HG03469 (cell line): Measurements from ENCODE around the gene KCNQ5.

ENCODE experiments used
- ATAC-seq: cut with Tn5 transposase; IDR thresholded peaks from one replicate; pipeline ENCODE4 v1.9.1; 2021; ENCODE audit warnings: mild to moderate bottlenecking, moderate library complexity, moderate number of reproducible peaks; ENCODE audit not compliant: unreplicated experiment

KCNQ5 gene

DNA sequence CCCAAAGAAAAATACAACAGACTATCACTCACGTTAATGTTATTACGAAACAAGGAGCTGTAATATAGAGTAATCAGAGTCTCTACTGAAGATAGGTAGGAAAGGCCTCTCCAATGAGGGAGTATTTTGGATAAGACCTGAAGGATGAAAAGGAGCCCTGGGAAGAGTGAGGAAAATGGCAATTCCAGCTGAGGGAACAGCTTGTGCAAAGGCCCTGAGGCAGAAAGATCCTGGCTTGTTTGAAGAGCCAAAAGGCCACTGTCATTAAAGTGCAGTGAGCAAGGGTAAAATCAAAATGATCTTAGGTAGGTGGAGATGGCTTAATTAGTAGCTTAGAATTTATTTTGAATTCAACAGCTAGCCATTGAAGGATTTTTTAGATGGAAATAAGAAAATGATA is 464.9 kb downstream of the KCNQ5 start:
- ATAC-seq: no peak

DNA sequence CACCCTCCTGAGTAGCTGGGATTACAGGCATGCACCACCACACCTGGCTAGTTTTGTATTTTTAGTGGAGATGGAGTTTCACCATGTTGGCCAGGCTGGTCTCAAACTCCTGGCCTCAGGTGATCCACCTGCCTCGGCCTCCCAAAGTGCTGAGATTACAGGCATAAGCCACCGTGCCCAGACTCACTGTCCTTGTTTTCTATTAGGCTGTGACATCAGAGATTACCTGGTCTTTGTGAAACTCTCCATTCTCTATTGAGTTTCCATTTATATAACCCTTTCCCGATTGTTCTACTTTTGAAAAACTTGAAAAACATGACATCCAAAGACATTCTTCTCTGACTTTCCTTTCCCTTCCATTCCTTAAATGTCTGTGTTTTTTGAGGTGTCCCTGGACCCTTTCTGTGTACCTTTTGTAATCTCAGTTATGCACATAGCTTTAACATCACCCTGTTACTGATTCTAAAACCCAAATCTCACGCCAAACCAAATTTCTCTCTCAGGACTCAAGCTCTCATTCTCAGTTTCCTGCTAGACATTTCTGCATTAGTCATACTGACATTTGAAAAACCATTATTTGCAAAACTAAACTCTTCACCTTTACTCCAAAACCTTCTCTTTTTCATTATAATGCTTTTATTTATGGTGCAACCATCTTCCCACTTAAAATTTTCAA is 466.4 kb downstream of the KCNQ5 start:
- ATAC-seq: peak; percentile 71

DNA sequence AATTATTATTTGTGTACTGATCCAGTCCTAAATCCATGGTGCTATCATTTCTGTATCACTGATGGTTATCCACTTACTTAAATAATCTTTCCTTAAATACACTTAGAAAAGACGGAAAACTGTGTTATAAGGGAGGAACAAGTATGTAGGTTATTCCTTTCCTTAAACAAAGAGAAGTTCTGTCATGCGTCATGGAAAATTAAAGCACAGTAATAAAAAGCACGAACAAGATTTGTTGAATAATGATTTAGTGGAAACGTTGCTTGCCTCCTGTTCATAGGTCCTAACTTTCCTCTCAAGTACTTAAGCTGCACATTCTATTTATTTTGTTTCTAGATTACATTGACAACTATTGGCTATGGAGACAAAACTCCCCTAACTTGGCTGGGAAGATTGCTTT is 483.1 kb downstream of the KCNQ5 start:
- no peak for ATAC-seq

DNA sequence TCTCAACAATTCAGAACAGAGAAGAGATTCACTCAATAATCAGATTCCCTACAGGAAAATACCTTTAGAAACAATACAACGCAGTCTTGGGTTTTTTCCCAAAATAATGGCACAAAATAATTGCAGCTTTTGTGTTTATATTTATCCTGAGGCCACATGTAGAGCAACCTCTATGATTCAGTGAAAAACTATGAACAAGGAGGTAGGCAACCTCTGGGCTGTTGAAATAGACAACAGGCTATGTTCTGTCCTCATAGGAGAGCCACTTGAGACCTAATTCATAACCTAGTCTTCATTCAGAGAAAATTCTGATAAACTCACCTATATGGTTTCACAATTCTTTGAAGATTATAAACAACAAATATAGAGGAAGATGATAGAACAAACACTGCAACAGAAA is 485.2 kb downstream of the KCNQ5 start:
- no peak for ATAC-seq

DNA sequence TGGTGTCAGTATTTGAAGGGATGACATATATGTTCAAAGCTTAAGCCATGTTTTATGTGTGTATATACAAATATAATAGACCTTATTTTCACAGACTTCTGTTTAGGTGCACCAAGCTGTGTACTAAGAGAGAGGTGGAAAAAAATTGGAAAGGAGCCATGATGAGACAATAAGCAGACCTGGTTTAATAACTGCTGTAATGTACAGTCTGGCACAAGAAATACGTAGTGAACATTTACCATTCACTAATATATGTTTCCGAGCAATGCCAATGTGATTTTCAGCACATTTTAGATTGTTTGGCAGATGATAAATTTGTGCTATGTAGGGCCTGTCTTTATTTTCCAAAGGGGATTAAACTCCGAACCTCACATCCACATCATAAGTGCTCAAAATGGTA is 487.1 kb downstream of the KCNQ5 start:
- no peak for ATAC-seq

DNA sequence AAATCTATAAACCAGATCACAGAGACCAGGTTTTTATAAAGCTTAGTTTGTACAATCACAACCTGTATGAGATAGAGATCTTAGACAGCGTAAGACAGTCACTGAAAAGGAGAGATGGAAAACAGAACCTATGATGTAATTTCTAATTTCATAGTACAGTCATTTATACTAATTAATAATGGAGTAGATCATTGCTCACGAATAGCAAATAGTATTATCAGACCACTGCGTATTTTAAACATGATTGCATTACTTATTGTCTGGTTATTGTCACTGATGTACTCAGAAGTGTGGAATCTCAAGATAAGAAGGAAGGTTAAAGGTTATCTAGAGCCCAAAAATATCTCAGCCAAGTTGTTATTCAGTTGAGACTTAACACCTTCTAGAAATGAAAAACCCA is 487.8 kb downstream of the KCNQ5 start:
- ATAC-seq: no peak

DNA sequence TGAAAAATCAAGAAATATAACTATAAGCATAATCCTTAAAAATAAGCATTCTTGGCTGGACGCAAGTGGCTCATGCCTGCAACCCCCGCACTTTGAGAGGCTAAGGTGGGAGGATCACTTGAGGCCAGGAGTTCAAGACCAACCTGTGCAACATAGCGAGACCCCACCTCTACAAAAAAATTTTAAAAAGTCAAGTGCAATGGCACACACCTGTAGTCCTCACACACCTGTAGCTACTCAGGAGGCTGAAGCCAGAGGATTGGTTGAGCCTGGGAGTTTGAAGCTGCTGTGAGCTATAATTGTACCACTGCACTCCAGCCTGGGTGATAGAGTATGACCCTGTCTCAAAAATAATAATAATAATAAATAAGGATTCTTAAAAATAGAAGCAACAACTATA is 494.5 kb downstream of the KCNQ5 start:
- no peak for ATAC-seq

DNA sequence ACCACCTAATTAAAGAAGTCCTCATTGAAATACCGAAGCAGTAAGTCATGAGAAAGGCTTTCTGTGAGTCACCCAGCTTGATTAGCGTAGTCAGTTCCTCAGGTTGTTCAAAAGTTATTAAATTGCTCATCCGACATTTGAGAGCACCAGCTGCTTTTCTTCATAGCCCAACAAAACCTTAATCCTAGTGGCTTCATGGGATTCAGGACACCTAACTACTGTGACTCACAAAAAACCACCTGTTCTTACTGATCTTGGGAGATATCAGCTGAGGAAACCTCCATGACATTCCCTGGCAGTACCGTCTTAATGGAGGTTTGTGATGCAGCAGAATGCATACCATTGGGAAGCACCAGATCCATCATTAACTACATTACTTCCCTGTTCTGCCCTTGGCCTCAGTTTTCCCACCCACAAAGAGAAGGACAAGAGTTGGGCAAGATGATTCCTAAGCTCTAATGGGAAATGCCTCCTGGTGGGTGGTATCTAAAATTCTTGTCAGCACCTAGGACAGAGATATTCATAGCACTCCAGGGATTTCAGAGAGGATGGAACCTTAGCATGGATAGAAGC is 499.6 kb downstream of the KCNQ5 start:
- ATAC-seq: no peak

DNA sequence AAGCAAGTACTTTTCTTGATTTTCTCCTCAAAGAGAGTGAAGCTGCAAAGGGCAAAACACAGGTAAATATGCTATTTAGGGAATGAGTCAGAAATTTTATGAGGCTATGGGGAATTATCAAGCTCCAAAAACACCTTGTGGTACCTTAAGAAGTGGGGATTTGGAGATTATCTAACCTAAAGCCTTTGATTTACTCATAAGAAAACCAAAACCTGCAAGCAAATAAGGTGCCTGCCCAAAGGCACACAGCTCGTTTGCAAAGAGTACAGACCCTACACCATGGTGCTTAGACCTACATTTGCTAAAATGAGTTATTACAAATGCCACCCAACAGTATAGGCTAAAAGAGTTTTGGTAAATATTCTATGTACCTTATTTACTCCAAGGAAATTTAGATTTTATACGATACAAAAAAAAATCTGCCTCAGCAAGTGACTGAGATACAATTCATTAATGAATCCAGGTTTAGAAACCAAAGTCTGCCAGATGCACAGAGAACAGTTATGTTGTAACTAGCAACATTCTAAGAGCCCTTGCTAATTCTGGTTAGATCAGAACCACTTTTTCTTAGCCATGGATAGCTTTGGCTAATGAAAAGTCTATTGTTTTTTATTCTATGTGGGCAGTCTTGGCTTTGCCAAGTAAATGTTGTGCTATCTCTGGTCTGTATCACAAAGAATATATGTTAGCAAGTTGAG is 501.9 kb downstream of the KCNQ5 start:
- no peak for ATAC-seq

DNA sequence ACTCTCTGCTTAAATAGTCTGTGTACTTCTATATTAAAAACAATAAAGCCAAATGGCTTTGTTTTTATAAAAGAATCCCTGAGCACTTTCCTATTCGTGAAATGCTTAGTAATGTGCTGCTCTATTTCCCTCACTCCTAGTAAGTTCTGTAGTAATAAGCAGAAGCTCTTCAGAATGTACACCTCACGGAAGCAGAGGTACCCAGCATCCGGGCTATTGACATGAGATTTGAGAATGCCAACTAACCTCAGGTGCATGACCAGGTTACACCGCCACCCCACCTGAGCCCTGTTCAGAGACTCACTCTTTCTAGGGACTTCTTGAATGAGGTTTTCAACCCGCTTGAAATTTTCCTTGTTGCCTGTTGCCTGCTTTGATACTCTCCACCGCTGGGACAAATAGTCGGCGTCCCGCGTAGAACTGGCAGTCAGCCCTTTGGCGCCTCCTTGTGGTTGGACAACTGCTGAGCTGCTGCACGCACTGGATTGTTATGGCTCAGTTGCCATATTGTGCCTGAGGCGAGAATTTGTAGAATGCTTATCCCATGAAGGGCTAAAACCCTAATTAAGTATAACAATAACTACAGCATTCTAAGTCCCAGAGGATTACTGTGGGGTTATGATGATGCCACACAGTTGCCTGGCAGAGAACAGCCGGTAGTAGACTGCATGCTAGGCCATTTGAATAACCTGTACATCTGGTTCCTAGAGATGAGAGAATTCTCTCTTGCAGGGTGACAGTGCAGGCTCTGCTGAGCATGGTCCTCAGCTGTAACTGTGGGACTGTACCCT is 508.0 kb downstream of the KCNQ5 start:
- peak; percentile 70 for ATAC-seq

DNA sequence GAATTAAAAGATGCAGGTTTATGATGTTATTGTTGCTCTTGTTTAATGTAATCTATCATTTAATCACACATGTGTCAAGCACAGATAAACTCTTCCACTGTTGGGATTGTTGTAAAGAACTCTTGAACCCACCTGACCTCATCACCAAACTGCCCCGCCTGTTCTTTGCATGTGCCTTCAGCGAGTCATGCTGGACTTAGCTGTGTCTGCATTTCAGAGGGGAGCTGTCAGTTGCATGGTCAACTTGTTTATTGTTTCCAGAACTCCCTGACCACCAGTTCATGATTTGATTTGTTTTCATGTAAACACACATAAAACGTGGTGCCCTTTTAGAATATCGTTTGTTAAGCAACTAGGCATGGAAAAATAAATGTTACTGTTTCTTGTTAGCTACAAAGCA is 509.8 kb downstream of the KCNQ5 start:
- no peak for ATAC-seq

DNA sequence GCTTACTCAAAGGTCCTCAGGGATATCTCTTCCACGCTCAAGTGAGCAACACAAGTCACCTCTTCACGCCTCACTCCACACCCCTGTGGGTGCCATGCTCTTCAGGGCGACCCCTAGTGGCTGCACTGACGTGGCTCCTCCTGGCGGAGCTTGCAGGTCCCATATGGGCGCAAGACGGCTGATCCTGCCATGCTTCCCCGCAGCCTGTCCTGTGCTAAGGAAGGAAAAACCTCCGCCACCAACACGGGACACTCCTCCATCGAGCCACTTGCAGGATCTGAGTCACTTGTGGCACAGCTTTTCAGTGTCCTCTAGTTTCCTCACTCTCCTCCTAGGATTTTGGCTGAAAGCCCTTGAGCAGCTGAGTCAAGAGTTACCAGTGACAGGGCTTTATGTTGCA is 512.7 kb downstream of the KCNQ5 start:
- peak; percentile 75 for ATAC-seq

DNA sequence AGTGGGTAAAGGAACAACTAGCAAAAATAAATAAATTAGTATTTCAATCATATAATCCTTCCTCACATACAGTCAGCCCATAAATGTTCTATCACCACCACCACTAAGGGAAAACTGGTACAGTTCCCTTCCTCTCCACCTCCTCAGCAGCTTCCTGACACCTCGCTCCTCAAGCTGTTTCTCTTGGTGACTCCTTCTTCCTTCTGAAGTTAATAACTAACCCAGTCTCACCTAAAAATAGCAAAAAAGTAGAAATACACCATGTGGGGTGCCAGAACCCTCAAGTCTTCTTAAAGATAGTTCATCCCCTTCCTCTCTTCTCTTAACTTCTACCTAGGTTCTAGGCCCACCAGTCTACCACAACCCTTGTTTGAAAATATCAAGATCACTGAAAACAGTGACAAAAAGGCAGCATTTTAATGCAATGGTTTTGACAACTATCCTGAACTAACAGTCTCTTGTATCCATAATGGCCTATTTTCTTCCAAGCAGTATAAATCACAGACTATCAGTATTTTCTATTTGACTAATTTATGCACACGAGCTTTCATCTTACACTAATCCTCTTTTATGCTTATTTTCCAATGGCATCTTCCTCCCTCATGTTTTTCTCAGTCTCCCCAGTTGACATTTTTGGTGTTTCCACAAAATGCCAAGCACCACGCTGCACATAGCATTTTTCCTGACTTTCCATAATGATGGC is 518.0 kb downstream of the KCNQ5 start:
- no peak for ATAC-seq

DNA sequence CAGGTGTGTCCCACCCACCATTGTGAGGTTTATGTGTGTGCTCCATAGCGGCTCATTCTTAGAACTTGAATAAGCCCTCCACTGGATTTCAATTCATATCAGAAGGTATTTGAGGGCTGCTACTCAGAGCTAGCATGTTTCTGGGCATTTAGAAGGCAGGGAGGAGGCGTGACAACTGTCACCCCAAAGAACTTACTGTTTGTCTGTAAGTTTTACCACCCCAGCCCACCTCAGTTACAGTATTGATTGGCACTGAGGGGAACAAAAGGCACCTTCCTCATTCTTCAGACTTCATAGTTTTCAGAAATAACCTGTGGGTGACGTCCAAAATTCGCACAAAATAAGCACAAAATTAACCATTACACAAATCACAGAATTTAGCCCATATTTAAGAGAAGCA is 521.7 kb downstream of the KCNQ5 start:
- no peak for ATAC-seq

DNA sequence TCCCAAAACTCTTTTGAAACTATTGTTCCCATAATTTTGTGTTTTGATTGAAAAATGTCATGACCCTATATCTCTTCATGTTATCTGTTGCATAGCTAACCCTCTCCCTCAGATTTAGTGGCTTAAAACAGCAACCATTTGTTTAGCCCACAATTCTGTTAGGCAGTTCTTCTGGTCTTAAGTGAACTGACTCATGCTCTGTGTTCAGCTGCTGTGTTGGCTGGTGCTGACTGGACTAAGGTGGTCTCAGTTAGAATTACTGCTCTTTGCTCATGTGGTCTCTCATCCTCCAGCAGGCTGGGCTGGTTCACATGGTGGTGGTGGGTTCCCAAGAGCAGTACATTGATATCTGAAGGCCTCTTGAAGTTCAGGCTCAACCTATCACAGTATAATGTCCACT is 522.7 kb downstream of the KCNQ5 start:
- ATAC-seq: no peak

DNA sequence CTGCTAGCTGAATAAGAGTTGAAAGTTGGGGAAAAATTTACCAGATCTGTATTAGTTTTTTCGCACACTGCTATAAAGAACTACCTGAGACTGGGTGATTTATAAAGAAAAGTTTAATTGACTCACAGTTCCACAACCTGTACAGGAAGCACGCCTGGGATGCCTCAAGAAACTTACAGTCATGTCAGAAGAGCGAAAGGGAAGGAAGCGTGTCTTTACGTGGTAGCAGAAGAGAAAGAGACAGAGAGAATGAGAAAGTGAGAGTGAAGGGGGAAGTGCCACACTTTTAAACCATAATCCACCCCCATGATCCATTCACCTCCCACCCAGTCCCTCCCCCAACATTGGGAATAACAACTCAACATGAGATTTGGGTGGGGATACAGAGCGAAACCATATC is 523.8 kb downstream of the KCNQ5 start:
- ATAC-seq: peak; percentile 57

DNA sequence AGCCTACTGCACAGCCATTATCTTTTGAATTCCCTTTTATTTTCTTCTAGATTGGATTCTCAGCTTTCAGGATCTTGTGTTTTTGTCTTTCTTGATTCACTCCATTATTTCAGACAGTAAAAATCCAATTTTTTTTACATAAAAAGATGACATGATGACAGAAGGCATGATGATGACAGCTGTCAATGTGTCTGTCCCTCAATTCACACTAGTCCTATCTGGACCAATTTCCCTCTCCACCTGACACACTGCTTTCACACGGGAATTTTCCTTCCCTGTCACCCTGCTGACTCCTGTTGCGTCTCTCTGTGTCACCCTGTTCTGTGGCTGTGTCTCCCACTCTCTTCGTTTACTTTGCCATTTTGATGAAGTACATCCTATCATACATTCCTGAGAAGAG is 529.9 kb downstream of the KCNQ5 start:
- no peak for ATAC-seq

DNA sequence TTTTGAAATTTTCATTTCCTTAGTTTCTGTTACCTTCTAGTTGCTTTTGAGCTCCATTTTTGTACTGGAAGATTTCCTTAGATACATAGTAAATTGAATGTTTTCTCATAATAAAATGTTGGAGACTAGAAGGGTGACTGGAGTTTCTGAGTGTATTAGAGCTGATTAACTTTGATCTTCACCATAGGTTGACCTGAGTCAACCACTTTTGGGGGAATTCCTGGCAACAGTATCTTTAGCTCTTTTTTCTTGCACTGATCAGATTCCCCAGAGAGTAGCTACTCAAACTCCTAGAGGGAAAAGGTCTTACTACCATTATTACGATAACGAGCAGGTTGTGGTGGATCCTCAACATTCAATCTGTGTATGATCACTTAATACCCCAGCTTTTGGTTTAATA is 530.7 kb downstream of the KCNQ5 start:
- no peak for ATAC-seq

DNA sequence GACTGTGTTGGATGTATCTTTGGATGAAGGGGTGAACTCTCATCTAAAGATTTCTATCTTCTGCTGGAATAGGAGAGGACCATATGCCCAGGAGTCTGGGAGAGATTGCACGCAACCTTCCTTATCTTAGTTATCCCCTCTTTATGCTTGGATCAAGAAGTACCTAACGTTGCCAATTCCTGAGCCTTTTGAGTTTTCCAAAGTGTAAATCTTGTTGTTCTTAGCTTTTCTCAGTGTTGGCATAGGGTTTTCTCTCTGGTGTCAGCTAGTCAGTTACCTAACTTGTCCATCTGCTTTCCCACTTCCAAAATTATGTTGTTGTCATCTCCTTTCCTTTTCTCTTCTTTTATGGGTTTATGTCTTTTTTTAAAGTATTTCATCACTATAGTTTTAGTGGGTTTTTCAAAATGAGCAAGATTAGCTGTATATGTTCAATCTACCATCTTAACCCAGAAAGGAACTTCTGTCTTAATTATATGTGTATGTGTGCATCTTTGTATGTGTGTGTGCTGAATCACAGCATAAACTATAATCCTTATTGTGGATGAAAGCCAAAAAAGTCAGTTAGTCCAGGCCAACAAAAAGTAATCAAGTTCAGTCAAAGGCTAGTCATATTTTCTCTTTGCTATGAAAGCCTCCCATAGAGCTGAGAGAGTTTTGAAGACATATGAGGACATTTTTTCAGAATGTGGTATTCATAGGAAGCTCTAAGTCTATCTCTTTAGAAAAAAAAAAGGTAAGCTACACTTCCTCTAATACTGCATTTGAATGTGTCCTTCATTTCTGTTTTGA is 531.3 kb downstream of the KCNQ5 start:
- ATAC-seq: no peak
